HCT116 (cell line): ENCODE measurements around the gene CLEC16A. TPM values are rescaled to one million over a fixed set of nuclear protein-coding genes. Genes with fewer than 3 reads are reported as not detected.

Experiments
- ATAC-seq: fragments of 200-7000 bp; cut with Tn5 transposase; 2 replicates; pipeline ENCODE4 v1.9.1; 2020; ENCODE audit warnings: mild to moderate bottlenecking, moderate library complexity
- BruUV-seq: library from RNA; stranded (reverse); fragments of 400-500 nt; replicated peaks from 2 replicates; lab custom pipeline; 2021; lab: Mats Ljungman, UMichigan
- CTCF ChIA-PET: fragments of 300-600 bp; sonication (Branson Sonifier 250); formaldehyde crosslinking; loops from one replicate; lab custom pipeline; 2021; ENCODE audit warnings: antibody characterized with exemption; lab: Charles Lee
- POLR2A ChIA-PET: fragments of 300-600, 350-600 bp; sonication (Branson Sonifier 250); formaldehyde crosslinking; loops from one replicate; lab custom pipeline; 2021; ENCODE audit warnings: antibody characterized with exemption; lab: Charles Lee
- RAD21 ChIA-PET, 2 experiments: fragments of 300-600 bp; sonication (Branson Sonifier 250); formaldehyde crosslinking; loops; one replicate each; lab custom pipeline; 2023; ENCODE audit warnings: low total read pairs in 2 of 2; ENCODE audit not compliant: uncharacterized antibody in 2 of 2, unreplicated experiment in 2 of 2, low non-redundant PET in 1 of 2; lab: Charles Lee
- DNase-seq: peaks from one replicate; pipeline ENCODE4 v3.0.0-alpha.2; 2010; ENCODE audit warnings: low read depth, low spot score
- H2AFZ ChIP-seq: fragments of 200-600 bp; shearing (Covaris generic), sonication (generic); 2 replicates; pipeline ENCODE4 v1.6.1; 2017; ENCODE audit warnings: low read depth, mixed run types, mixed read lengths, antibody characterized with exemption, low read length; ENCODE audit not compliant: poor library complexity, severe bottlenecking
- H3K27ac ChIP-seq: 2 replicates; pipeline ENCODE4 v1.5.1; 2012; ENCODE audit warnings: low read depth, low read length
- H3K27me3 ChIP-seq: fragments of 200-600 bp; sonication (generic); 2 replicates; pipeline ENCODE4 v1.6.1; 2016; ENCODE audit warnings: mixed run types, low read length, mixed read lengths; ENCODE audit not compliant: insufficient read depth
- H3K36me3 ChIP-seq, 2 experiments: fragments of 200-500 bp in 1 of 2; fragments of 200-600 bp in 1 of 2; sonication (Bioruptor generic) in 1 of 2; sonication (generic) in 1 of 2; 2 replicates each; pipeline versions ENCODE4 v1.5.1 to v1.6.1; 2014 to 2016; ENCODE audit warnings: low read length in 2 of 2, inconsistent platforms in 1 of 2, mixed read lengths in 1 of 2, mixed run types in 1 of 2; ENCODE audit not compliant: insufficient read depth in 2 of 2, control insufficient read depth in 1 of 2
- H3K4me1 ChIP-seq, 2 experiments: fragments of 200-600 bp in 1 of 2; sonication (generic) in 1 of 2; 2 replicates each; pipeline versions ENCODE4 v1.5.1 to v1.6.1; 2012 to 2017; ENCODE audit warnings: low read length in 2 of 2, inconsistent platforms in 1 of 2, mild to moderate bottlenecking in 1 of 2, mixed read lengths in 1 of 2, mixed run types in 1 of 2, moderate library complexity in 1 of 2; ENCODE audit not compliant: insufficient read depth in 2 of 2, control insufficient read depth in 1 of 2
- H3K4me2 ChIP-seq: fragments of 200-600 bp; sonication (generic); 2 replicates; pipeline ENCODE4 v1.6.1; 2017; ENCODE audit warnings: mixed run types, low read length, mixed read lengths
- H3K4me3 ChIP-seq, 2 experiments: fragments of 200-600 bp in 1 of 2; sonication (generic) in 1 of 2; replicated peaks in 1 of 2; 2 replicates each; pipeline ENCODE4 v1.5.1; 2011 to 2016; ENCODE audit warnings: low read length in 2 of 2, control low read depth in 1 of 2, low read depth in 1 of 2, mild to moderate bottlenecking in 1 of 2, mixed read lengths in 1 of 2, mixed run types in 1 of 2
- H3K79me2 ChIP-seq: fragments of 200-600 bp; sonication (generic); 2 replicates; pipeline ENCODE4 v1.6.1; 2017; ENCODE audit warnings: mild to moderate bottlenecking, mixed run types, low read length, moderate library complexity, mixed read lengths; ENCODE audit not compliant: insufficient read depth
- H3K9ac ChIP-seq: fragments of 200-600 bp; sonication (generic); 2 replicates; pipeline ENCODE4 v1.6.1; 2016; ENCODE audit warnings: low read length, mixed read lengths
- H3K9me2 ChIP-seq: fragments of 200-600 bp; sonication (generic), shearing (Covaris generic); 2 replicates; pipeline ENCODE4 v1.6.1; 2017; ENCODE audit warnings: mixed run types, mild to moderate bottlenecking, moderate library complexity; ENCODE audit not compliant: insufficient read depth
- H3K9me3 ChIP-seq, 2 experiments: fragments of 200-500 bp in 1 of 2; fragments of 200-600 bp in 1 of 2; sonication (Bioruptor generic) in 1 of 2; sonication (generic) in 1 of 2; 2 replicates each; pipeline ENCODE4 v1.6.1; 2014 to 2017; ENCODE audit warnings: low read length in 2 of 2, mixed read lengths in 2 of 2, inconsistent platforms in 1 of 2, low read depth in 1 of 2, mild to moderate bottlenecking in 1 of 2, mixed run types in 1 of 2, moderate library complexity in 1 of 2; ENCODE audit not compliant: control insufficient read depth in 1 of 2, insufficient read depth in 1 of 2
- H4K20me1 ChIP-seq: fragments of 200-600 bp; sonication (generic), shearing (Covaris generic); 2 replicates; pipeline ENCODE4 v1.6.1; 2017; ENCODE audit warnings: mixed run types, mild to moderate bottlenecking, moderate library complexity; ENCODE audit not compliant: insufficient read depth
- CBX3 ChIP-seq: IDR thresholded peaks from 2 replicates; pipeline ENCODE4 v1.6.1; 2012; ENCODE audit warnings: low read depth
- CEBPB ChIP-seq: IDR thresholded peaks from 2 replicates; pipeline ENCODE4 v1.6.1; 2012; ENCODE audit warnings: low read depth
- EGR1 ChIP-seq: IDR thresholded peaks from 2 replicates; pipeline ENCODE4 v1.6.1; 2012; ENCODE audit warnings: low read depth
- ELF1 ChIP-seq: IDR thresholded peaks from 2 replicates; pipeline ENCODE4 v1.6.1; 2012; ENCODE audit warnings: low read depth, borderline replicate concordance
- EZH2 ChIP-seq: fragments of 200-600 bp; sonication (generic); IDR thresholded peaks from 2 replicates; pipeline ENCODE4 v1.6.1; 2017; ENCODE audit warnings: antibody characterized with exemption, mixed run types
- EZH2phosphoT487 ChIP-seq: fragments of 200-600 bp; IDR thresholded peaks from 2 replicates; pipeline ENCODE4 v1.6.1; 2018; ENCODE audit warnings: antibody characterized with exemption, borderline replicate concordance
- FOSL1 ChIP-seq: IDR thresholded peaks from 2 replicates; pipeline ENCODE4 v1.6.1; 2012; ENCODE audit warnings: low read depth
- POLR2A ChIP-seq: IDR thresholded peaks from 2 replicates; pipeline ENCODE4 v1.7.0; 2011; ENCODE audit warnings: borderline replicate concordance; ENCODE audit not compliant: insufficient read depth, insufficient read length; ENCODE audit errors: extremely low read depth
- RAD21 ChIP-seq: IDR thresholded peaks from 2 replicates; pipeline ENCODE4 v1.6.1; 2012; ENCODE audit warnings: low read depth, mild to moderate bottlenecking
- SP1 ChIP-seq: IDR thresholded peaks from 2 replicates; pipeline ENCODE4 v1.6.1; 2012; ENCODE audit warnings: low read depth
- SRF ChIP-seq: IDR thresholded peaks from 2 replicates; pipeline ENCODE4 v1.6.1; 2012; ENCODE audit warnings: low read depth
- TCF7L2 ChIP-seq: IDR thresholded peaks from 2 replicates; pipeline ENCODE4 v1.7.0; 2011; ENCODE audit warnings: borderline replicate concordance, inconsistent platforms; ENCODE audit not compliant: insufficient read depth, insufficient read length; ENCODE audit errors: extremely low read depth
- ZNF274 ChIP-seq: fragments of 200-500 bp; sonication (Bioruptor generic); IDR thresholded peaks from 2 replicates; pipeline ENCODE4 v1.6.1; 2014; ENCODE audit warnings: mild to moderate bottlenecking, low read depth, low read length, inconsistent platforms
- intact Hi-C: fragments of 100-400 bp; cut with micrococcal nuclease; formaldehyde crosslinking; loops from 2 replicates; pipeline ENCODE4 v1.10.0; 2022
- total RNA-seq: library from RNA; stranded (reverse); gene quantifications from one replicate; pipeline ENCODE4 v1.2.1, GENCODE V29; 2021; ENCODE audit not compliant: unreplicated experiment
- TF ChIP-seq, protein P1 (sequence below), 3 experiments: fragments of 200-600 bp in 1 of 3; sonication (generic) in 1 of 3; IDR thresholded peaks in 2 of 3; conservative IDR thresholded peaks in 1 of 3; 2 replicates each; pipeline ENCODE4 v1.5.1; 2012 to 2017; ENCODE audit warnings: low read depth in 2 of 3, low read length in 2 of 3, antibody characterized with exemption in 1 of 3, borderline replicate concordance in 1 of 3, control low read depth in 1 of 3, mild to moderate bottlenecking in 1 of 3, mixed read lengths in 1 of 3, mixed run types in 1 of 3, moderate library complexity in 1 of 3; ENCODE audit not compliant: insufficient read depth in 1 of 3
- TF ChIP-seq, protein P2 (sequence below): IDR thresholded peaks from 2 replicates; pipeline ENCODE4 v1.6.1; 2011; ENCODE audit warnings: mild to moderate bottlenecking, low read length, moderate library complexity; ENCODE audit not compliant: insufficient replicate concordance; ENCODE audit errors: extremely low read depth

Gene CLEC16A
- total RNA-seq, 1 experiment from 2014 or later, result 18.0 TPM

DNA sequence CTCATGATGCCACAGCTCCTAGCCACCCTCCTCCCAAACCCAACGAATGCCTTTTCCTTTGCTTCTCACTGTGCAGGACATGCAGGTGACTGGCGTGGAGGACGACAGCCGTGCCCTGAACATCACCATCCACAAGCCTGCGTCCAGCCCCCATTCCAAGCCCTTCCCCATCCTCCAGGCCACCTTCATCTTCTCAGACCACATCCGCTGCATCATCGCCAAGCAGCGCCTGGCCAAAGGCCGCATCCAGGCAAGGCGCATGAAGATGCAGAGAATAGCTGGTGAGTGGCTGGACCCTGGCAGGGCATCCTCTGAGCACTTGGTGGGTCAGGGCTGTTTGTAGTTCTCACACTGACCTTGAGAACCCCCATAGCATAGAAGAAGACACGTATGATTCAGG lies 179.3 kb downstream of the CLEC16A start:
- no TSS peak for BruUV-seq
- H3K9me3 ChIP-seq, result no peaks in the 10 kb centered on the region
- H2AFZ ChIP-seq, result no peak overlapping the region
- intact Hi-C loops, result no loop called here
- no peaks in the 10 kb centered on the region for H3K27me3 ChIP-seq
- ChIA-PET RAD21 (no interaction called here), POLR2A (no interaction called here), CTCF (no interaction called here)
- no peaks in the 10 kb centered on the region for H3K9me2 ChIP-seq
- H3K9ac ChIP-seq, result no peak overlapping the region
- 0 out of 4 replicates have a peak, but pooled peaks cover 0 to 3% of the 10 kb centered on the region in 2 experiments for H3K36me3 ChIP-seq
- no peak overlapping the region for H3K4me2 ChIP-seq
- TF ChIP-seq EGR1 (no peak), ELF1 (no peak), CBX3 (no peak), SP1 (no peak), SRF (no peak), POLR2A (no peak), RAD21 (no peak), EZH2 (no peak), CEBPB (no peak), EZH2phosphoT487 (no peak), TCF7L2 (no peak), ZNF274 (no peak), FOSL1 (no peak)
- TF ChIP-seq, protein P1, sequence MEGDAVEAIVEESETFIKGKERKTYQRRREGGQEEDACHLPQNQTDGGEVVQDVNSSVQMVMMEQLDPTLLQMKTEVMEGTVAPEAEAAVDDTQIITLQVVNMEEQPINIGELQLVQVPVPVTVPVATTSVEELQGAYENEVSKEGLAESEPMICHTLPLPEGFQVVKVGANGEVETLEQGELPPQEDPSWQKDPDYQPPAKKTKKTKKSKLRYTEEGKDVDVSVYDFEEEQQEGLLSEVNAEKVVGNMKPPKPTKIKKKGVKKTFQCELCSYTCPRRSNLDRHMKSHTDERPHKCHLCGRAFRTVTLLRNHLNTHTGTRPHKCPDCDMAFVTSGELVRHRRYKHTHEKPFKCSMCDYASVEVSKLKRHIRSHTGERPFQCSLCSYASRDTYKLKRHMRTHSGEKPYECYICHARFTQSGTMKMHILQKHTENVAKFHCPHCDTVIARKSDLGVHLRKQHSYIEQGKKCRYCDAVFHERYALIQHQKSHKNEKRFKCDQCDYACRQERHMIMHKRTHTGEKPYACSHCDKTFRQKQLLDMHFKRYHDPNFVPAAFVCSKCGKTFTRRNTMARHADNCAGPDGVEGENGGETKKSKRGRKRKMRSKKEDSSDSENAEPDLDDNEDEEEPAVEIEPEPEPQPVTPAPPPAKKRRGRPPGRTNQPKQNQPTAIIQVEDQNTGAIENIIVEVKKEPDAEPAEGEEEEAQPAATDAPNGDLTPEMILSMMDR (IDR thresholded peaks at IDR 0.05 in 2 of 3, conservative IDR thresholded peaks at IDR 0.05 in 1 of 3; ENCODE audit: borderline replicate concordance in 1 of 3, insufficient read depth in 1 of 3, low read depth in 2 of 3, low read length in 2 of 3), result no peak
- TF ChIP-seq, protein P2, sequence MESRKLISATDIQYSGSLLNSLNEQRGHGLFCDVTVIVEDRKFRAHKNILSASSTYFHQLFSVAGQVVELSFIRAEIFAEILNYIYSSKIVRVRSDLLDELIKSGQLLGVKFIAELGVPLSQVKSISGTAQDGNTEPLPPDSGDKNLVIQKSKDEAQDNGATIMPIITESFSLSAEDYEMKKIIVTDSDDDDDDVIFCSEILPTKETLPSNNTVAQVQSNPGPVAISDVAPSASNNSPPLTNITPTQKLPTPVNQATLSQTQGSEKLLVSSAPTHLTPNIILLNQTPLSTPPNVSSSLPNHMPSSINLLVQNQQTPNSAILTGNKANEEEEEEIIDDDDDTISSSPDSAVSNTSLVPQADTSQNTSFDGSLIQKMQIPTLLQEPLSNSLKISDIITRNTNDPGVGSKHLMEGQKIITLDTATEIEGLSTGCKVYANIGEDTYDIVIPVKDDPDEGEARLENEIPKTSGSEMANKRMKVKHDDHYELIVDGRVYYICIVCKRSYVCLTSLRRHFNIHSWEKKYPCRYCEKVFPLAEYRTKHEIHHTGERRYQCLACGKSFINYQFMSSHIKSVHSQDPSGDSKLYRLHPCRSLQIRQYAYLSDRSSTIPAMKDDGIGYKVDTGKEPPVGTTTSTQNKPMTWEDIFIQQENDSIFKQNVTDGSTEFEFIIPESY, result no peak
- TF ChIP-seq, all 23 proteins: peak for 0
- no peak overlapping the region for H3K27ac ChIP-seq
- ATAC-seq (no peak), DNase-seq (no peak)
- H3K4me3 ChIP-seq, result no peak overlapping the region
- no peaks in the 10 kb centered on the region for H3K79me2 ChIP-seq
- H4K20me1 ChIP-seq, result no peaks in the 10 kb centered on the region
- peaks cover 0 to under 1% of the 10 kb centered on the region in 2 experiments; a peak in 1 of 4 replicates for H3K4me1 ChIP-seq
